Activated T-cell treated with anti-CD3 and anti-CD28 coated beads for 24 hours (primary cell): ENCODE data around the gene GPR153.

ENCODE experiments used
- DNase-seq: peaks from one replicate; pipeline ENCODE4 v3.0.0-alpha.2; 2020; ENCODE audit warnings: low read depth

The GPR153 gene

GRCh38 chr1:6248932-6249738 is 11.8 kb downstream of the GPR153 start:
- DNase-seq: no peak

- no peak for DNase-seq
These were observed 12.6 kb downstream of the GPR153 start for GRCh38 chr1:6248161-6248776.

GRCh38 chr1:6247651-6248050 is 13.2 kb downstream of the GPR153 start:
- DNase-seq: no peak

- peak; percentile 69 for DNase-seq
These were observed 14.1 kb downstream of the GPR153 start for GRCh38 chr1:6246497-6247467.

- peak; percentile 38 for DNase-seq
These were observed 14.9 kb downstream of the GPR153 start for GRCh38 chr1:6245869-6246496.

- peak; percentile 64 for DNase-seq
These were observed 15.6 kb downstream of the GPR153 start for GRCh38 chr1:6245086-6245868.

- no peak for DNase-seq
These were observed 16.4 kb downstream of the GPR153 start for GRCh38 chr1:6244401-6245049.

GRCh38 chr1:6243993-6244392 is 16.9 kb downstream of the GPR153 start, which contains the start of gene HES3:
Gene HES3 (plus strand): TSS chr1:6244179. CDS start chr1:6244366, 187 bp downstream.
- DNase-seq: no peak

- no peak for DNase-seq
These were observed 17.7 kb downstream of the GPR153 start for GRCh38 chr1:6243053-6243834.

GRCh38 chr1:6241887-6242740 is 18.8 kb downstream of the GPR153 start:
- DNase-seq: no peak

- no peak for DNase-seq
These were observed 19.6 kb downstream of the GPR153 start for GRCh38 chr1:6241107-6241886.

GRCh38 chr1:6239950-6240768 is 20.7 kb downstream of the GPR153 start:
- no peak for DNase-seq

GRCh38 chr1:6239213-6239752 is 21.6 kb downstream of the GPR153 start:
- DNase-seq: no peak

GRCh38 chr1:6237093-6237492 is 23.8 kb downstream of the GPR153 start:
- DNase-seq: no peak

- DNase-seq: no peak
These were observed 25.6 kb downstream of the GPR153 start for GRCh38 chr1:6235296-6235677.

GRCh38 chr1:6234502-6235295 is 26.2 kb downstream of the GPR153 start:
- no peak for DNase-seq
